GM12873 (cell line): ENCODE results near the gene PCED1A.

ENCODE experiments used
- CTCF ChIP-seq: IDR thresholded peaks from 2 replicates; pipeline ENCODE4 v1.5.1; 2012; ENCODE audit warnings: low read depth, mild to moderate bottlenecking, moderate library complexity, low read length, control low read depth; ENCODE audit not compliant: insufficient read depth; ENCODE audit errors: missing control alignments

The PCED1A gene

DNA sequence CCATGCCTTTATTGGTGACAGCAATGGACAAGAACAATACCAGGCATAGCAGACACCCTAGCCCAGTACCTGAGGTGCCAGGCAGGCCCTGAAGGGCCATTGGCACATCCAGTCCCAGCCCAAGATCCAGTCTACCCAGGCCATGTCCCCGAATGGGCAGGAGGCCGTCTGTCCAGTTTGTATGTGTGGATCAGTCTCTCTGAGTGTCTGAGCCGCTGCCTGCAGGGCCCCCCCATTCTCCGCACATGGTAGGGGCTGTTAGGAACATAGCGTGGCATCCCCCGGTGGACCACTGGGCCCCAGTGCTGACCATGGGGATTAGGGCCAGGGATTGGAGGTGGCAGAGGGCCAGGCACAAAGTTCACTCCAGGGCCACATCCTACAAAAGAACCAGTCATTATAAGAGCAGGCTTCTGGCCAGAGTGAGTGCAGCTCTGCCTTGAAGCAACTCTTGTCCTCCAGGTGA is 5.1 kb downstream of the PCED1A start:
- TF ChIP-seq CTCF = no peak

DNA sequence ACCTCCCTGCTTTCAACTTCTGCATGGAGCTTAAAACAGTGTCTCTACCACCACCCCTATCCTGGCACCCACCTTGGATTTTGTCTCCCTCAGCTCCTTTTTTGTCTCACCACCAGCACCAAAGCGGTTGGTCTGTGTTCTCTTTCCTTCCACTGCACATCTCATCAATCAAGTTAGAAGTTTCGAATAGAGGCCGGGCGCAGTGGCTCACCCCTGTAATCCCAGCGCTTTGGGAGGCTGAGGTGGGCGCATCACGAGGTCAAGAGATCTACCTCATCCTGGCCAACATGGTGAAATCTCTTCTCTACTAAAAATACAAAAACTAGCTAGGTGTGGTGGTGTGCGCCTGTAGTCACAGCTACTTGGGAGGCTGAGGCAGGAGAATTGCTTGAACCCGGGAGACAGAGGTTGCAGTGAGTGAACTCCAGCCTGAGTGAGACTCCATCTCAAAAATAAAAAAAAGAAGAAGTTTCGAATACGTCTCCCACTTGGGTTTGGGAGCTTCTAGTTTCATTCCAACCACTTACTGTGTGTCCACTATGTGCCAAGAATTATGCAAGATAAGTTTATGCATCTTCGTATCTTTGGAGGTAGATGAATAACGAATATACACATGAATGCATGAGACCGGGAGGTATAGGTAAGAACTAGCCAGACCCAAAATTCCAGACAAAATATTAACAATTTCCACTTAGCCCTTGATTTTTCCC is 5.9 kb downstream of the PCED1A start:
- TF ChIP-seq CTCF = no peak

DNA sequence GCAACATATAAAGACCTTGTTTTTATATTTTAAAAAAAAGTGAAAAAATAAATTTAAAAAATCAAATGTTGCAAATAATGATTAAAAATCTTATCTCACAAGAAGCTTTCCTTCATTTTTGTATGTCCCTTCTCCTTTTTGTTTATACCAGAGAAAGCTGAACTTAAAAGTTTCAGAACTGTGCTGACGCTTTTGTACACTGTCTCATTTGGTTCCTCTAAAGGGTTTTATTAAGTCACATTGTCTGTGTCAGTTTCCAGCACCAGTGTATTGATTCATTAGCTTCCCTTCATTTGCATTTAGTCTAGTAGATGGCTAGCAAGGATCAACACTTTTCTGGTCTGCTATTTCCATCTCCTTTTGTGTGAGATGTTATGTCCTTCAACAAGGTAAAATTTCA is 6.7 kb downstream of the PCED1A start:
- no peak for TF ChIP-seq CTCF

DNA sequence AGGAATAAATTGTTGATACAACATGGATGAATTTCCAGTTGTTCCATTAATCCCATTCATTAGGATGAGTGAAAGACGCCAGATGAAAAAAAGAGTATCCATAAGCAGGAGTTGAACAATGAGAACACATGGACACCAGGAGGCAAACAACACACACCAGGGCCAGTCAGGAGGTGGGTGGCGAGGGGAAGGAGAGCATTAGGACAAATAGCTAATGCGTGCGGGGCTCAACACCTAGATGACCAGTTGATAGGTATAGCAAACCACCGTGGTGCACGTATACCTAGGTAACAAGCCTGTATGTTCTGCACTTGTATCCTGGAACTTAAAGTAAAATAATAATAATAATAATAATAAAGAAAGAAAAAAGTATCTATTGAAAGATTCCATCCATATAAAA is 11.1 kb downstream of the PCED1A start:
- no peak for TF ChIP-seq CTCF

DNA sequence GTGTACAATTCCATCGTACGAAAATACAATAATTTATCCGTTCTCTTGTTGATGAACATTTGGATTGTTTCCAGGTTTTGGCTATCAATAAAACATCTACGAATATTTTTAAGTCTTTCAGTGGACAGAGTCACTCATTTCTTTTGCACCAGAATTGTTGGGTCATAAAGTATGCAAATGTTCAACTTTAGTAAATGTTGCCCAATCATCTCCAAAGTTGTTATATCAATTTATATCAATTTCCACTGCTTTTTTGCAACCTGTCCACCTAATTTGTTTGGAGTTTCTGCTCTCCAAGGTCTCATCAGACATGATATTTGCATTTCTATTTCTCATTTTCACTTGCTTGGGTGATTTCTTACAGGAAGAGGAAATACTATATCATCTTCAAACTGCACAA is 13.8 kb downstream of the PCED1A start:
- TF ChIP-seq CTCF = no peak

DNA sequence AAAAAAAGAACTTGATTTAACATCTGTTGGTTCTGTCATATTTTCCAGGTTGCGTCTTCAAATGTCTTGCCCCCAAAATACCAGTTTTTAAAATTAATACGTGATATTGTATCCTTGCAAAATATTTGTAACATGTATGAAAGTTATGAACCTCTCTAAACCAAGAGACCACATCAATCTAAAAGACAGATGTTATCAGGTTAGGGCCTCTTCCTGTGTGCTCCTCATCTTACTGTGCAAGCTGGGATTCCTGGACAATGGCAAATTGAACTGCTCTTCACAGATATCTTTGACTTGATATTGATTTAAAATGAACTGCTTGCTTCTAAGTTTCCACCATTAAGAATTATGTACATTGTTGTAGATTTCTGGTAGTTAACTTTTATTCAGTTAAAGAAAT is 14.7 kb downstream of the PCED1A start:
- TF ChIP-seq CTCF = no peak

DNA sequence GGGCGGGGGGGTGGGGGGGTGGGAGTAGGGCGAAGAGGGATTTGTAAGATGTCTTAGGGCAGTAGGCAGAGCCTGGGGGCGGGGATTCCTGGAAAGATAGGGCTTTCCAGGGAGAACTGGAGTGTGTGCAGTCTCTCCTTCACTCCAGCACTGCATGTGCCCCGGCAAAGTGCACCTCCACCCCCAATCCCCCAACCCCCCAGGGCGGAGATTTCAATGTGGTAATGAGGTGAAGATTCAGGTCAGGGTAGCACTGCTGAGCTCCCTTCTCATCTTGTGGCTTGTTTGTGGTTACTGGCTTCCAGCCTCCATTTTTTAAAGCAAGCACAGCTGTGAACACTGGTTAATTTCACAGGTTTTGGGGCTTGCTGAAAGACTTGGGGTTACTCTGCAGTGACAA is 18.4 kb downstream of the PCED1A start:
- TF ChIP-seq CTCF = no peak
